G401 (cell line): Measurements from ENCODE around the gene LIN28A. TPM values are rescaled to one million over a fixed set of nuclear protein-coding genes. Genes with fewer than 3 reads are reported as not detected.
A peak's percentile ranks its signal among the peaks of the same experiment; 100 is the strongest.

Source experiments
- DNase-seq: peaks from one replicate; pipeline ENCODE4 v3.0.0-alpha.2; 2015; ENCODE audit warnings: low spot score
- in situ Hi-C: cut with HindIII; loops from 2 replicates; pipeline ENCODE4 v1.10.0; 2016; ENCODE audit warnings: low sequenced_read_pairs, mixed read lengths
- total RNA-seq: library from RNA; depleted of rRNA; stranded (reverse); fragments of >200 nt; shearing (Covaris generic); gene quantifications from 2 replicates; pipeline ENCODE4 v1.2.3, GENCODE V29; 2014; rRNA removed

Gene LIN28A
- total RNA-seq, 1 experiment from 2014 or later: 94.7 TPM

- in situ Hi-C loops: no loop called here
- DNase-seq: peak; percentile 95
Measured at GRCh38 chr1:26472901-26473845, 62.6 kb downstream of the LIN28A start.

DNA sequence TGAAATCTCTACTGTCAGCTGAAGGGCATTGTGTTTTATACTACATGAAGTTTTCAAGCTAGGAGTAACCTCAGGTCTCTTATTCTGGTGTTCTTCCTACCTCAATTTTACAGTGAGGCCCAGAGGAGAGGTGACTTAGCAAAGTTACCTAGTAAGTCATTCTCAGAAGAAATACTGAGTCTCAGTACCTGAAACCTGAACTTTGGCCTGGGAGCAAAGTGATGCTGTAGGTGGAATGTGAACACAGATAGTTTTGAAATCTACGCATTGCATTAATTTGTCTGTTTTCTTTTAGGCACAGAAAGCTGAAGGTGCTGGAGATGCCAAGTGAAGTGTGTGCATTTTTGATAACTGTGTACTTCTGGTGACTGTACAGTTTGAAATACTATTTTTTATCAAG is 64.2 kb downstream of the LIN28A start:
- in situ Hi-C loops: no loop called here
- no peak for DNase-seq

GRCh38 chr1:26475989-26476388 is 65.4 kb downstream of the LIN28A start:
- no peak for DNase-seq

GRCh38 chr1:26476958-26477357 is 66.3 kb downstream of the LIN28A start:
- no peak for DNase-seq
- in situ Hi-C loops: no loop called here

More at GRCh38 chr1:26475989-26476388, 65.4 kb downstream of the LIN28A start:
- in situ Hi-C loops: no loop called here

- in situ Hi-C loops: no loop called here
- peak; percentile 49 for DNase-seq
Measured at GRCh38 chr1:26477446-26478152, 67.0 kb downstream of the LIN28A start.

GRCh38 chr1:26478159-26478558 is 67.5 kb downstream of the LIN28A start:
- in situ Hi-C loops: no loop called here
- DNase-seq: no peak

DNA sequence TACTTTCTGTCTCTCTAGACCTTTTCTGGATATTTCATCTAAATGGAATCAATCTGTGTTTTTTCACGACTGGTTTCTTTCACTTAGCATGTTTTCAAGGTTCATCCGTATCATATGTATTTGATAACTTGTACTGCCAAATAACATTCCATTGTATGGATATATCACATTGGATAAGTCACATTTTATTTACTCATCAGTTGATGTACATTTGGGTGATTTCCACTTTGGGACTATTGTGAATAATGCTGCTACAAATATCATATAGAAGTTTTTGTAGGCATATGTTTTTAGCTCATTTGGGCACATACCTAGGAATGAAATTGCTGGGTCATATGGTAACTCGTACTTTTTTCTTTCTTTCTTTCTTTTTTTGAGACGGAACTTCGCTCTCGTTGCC is 68.4 kb downstream of the LIN28A start:
- no peak for DNase-seq
- in situ Hi-C loops: no loop called here

Other genes with a start within 250 kb of the LIN28A start
- not detected in 2 replicates for gene C1orf232, start 241.9 kb upstream of the LIN28A start, total RNA-seq
- 46.4 and 97.1 TPM in 2 replicates for gene ZNF593, start 240.9 kb upstream of the LIN28A start, total RNA-seq
- not detected in 2 replicates for gene ZNF593OS, start 239.0 kb upstream of the LIN28A start, total RNA-seq
- gene CNKSR1, start 233.3 kb upstream of the LIN28A start, total RNA-seq: not detected in 2 replicates
- gene CATSPER4, start 220.2 kb upstream of the LIN28A start, total RNA-seq: not detected in 2 replicates
- 16.7 and 19.1 TPM in 2 replicates for gene CEP85, start 176.6 kb upstream of the LIN28A start, total RNA-seq
- 5.0 and 7.4 TPM in 2 replicates for gene SH3BGRL3, start 130.7 kb upstream of the LIN28A start, total RNA-seq
- 21.0 and 27.3 TPM in 2 replicates for gene UBXN11, start 104.2 kb upstream of the LIN28A start, total RNA-seq
- gene CD52, start 92.9 kb upstream of the LIN28A start, total RNA-seq: 0.55 and 2.3 TPM in 2 replicates
- gene CRYBG2, start 56.7 kb upstream of the LIN28A start, total RNA-seq: 5.5 and 18.6 TPM in 2 replicates
- gene ZNF683, start 38.1 kb upstream of the LIN28A start, total RNA-seq: not detected in 2 replicates
- gene DHDDS, start 21.5 kb downstream of the LIN28A start, total RNA-seq: 44.1 and 50.3 TPM in 2 replicates
- gene HMGN2, start 61.6 kb downstream of the LIN28A start, total RNA-seq: 366 and 543 TPM in 2 replicates
- 254 and 296 TPM in 2 replicates for gene RPS6KA1, start 118.9 kb downstream of the LIN28A start, total RNA-seq